ENCODE data around the gene STIM2.
"Not testable (repeated sequence)": the region's sequence is repeated elsewhere in the genome, so short reads cannot be mapped to it uniquely, and the experiment has no call there.

STIM2 gene

DNA sequence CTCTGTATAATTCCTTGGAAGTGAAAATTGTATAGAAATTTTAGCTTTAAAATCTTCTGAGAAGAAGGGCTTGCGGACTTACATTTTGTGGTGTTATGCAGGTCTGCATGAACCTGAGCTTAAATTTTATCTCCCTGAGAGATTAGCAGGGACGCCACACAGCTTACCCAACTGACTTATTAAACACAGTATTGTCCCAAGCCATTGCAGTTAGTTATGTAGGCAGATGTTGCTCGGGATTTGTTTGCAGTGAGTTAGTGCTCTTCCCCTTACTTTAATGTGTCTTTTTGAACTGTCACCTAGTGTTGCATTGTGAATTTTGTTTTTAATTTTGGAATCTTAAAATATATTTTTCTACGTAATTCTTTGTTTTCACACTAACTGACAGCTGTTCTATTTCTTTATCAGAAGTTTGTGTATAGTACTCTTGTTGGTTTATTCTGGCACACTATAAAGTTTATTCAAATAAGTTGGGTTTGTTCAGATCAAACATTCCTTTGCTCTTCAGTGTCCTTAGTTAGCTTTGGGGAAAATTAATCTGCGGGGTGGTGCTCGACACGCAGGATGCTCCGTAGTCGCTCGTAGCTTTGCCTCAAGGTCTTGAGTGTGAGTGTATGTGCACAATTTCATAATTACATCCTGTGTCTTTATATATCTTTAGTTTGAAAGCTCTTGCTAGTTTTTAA, 145.4 kb downstream of the STIM2 start:
- no peak for DNase-seq

DNA sequence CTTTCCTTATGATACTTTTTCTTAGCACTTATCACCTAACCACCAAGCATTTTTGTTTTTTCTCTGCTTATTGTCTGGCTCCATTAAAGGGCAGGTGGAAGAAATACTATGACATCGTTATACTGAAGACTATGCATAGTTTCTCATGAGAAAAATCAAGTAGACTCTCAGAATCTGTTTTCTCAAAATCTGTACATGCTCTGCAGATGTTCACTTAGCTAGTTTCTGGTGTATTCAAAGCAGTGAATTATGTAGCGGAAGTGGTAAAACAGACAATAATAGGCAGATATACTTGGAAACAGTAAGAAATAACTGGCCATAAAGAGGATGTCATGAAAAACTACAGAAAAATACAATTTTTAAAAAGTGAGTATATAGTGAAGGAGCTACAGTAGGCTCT, 146.0 kb downstream of the STIM2 start:
- no peak for DNase-seq

DNA sequence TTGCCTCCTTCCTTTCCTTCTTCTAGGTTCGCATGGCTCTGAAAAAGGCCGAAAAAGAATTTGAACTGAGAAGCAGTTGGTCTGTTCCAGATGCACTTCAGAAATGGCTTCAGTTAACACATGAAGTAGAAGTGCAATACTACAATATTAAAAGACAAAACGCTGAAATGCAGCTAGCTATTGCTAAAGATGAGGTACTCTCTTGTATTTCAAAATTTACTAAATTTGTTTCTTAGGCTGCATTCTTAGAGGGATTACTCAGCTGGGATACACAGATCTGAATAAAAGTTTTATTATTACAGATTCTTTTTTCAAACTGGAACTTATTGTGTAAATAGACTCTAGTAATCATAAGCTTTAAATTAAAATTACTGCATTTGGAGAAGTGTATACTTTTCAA, 146.9 kb downstream of the STIM2 start:
- DNase-seq = no peak

DNA sequence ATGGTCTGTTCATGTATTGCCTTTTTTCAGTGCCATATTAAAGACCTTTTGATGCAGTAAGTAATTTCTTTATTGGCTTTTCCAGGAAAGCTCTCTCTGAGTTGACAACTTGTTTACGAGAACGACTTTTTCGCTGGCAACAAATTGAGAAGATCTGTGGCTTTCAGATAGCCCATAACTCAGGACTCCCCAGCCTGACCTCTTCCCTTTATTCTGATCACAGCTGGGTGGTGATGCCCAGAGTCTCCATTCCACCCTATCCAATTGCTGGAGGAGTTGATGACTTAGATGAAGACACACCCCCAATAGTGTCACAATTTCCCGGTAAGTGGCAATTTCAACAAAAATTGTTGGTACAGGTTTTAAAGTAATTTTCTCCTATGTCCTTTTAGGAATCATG, 148.0 kb downstream of the STIM2 start:
- no peak for DNase-seq

DNA sequence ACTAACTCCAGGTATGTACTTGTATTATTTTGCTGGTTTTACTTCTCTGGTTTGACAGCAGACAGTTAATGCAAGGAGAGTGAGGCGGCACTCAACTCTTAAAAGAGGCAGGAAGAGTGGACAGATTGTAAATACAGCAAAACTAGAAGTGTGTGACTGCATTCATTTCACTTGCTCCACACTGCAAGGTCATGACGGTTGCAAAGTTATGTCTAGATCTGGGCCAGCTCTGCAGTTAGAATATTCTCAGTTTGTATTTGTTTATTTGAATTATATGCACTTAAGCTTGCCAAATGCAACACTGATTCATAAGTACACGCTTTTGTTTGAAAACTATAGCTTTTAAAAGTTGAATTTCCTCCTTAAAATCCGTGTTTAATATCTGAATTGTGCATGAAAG, 148.9 kb downstream of the STIM2 start:
- DNase-seq = no peak

DNA sequence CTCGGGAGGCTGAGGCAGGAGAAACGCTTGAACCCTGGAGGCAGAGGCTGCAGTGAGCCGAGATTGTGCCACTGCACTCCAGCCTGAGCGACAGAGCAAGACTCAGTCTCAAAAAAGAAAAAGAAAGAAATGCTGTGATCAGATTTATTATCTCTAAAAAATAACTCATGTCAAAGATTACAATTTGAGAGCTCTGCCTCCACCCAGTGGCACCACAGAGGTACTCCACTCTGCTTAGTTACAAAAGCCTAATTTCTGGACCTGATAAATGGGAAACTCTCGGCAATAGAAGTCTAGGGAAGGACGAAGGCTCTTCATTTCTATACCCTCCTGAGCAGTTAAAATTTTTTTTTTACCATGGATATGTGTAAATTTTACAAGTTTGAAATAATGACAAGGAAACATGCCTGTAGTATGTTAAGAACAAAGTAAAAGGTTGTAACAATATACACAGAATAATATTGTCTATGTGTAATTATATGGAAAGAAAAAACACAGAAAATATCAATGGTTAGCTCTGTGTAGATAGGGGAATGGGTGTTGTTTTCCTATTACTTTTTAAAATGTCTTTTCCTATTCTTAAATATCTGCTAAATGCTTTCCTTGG, 149.8 kb downstream of the STIM2 start:
- DNase-seq = no peak

DNA sequence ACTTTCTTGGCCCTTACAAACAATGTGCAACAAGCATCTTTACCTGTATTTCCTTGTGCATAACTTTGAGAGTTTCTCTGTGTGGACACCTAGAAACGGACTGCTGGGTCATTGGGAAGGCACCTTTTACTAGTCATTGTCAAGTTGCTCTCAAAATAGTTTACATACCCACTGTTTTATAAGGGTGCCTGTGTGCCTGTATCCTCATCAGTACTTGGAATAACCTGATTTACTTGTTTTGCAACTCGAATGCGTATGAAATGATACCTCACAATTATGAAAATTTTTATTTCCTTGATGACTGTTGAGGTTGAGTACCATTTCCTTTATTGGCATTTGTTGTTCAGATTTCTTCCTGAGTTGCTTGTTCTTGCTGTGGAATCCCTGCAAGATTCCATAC, 150.8 kb downstream of the STIM2 start:
- DNase-seq = no peak

DNA sequence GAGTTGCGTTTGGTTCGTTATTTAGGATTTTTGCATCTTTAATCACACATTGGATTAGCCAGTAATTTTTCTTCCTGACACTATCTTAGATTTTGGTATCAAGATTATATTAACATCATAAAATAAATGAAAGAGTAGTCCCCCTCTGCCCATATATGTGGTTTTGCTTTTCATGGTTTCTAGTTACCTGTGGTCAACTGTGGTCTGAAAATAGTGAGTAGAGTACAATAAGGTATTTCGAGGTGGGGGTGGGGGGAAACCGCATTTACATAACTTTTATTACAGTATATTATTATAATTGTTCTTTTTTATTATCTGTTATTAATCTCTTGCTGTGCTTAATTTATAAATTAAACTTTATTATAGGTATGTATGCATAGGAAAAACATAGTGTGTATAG, 152.4 kb downstream of the STIM2 start:
- no peak for DNase-seq

DNA sequence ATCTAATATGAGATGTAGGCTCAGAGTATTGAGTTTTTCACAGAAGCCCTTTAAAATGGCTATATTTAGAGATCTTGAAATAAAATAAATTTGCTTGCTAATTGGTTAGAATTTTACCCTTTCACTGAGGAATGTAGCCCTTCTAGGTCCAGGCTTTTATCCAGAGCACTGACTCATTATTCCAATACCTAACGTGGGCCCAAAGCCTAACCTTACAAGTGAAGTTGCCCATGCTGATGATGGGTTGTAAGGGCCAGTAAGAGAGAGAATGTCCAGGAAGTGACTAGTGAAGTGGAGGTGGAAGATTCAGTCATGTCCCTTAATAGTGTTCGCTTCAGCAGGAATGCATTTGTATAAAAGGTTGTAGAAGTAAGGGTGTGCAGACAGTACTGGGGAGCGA, 155.9 kb downstream of the STIM2 start:
- DNase-seq = no peak

DNA sequence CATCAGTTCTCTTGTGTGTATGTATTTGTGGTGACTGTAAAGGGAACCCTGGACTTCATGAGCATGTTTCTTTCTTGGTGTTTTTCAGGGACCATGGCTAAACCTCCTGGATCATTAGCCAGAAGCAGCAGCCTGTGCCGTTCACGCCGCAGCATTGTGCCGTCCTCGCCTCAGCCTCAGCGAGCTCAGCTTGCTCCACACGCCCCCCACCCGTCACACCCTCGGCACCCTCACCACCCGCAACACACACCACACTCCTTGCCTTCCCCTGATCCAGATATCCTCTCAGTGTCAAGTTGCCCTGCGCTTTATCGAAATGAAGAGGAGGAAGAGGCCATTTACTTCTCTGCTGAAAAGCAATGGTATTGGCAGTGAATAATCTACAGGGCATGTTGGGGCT, 157.0 kb downstream of the STIM2 start:
- DNase-seq = no peak

DNA sequence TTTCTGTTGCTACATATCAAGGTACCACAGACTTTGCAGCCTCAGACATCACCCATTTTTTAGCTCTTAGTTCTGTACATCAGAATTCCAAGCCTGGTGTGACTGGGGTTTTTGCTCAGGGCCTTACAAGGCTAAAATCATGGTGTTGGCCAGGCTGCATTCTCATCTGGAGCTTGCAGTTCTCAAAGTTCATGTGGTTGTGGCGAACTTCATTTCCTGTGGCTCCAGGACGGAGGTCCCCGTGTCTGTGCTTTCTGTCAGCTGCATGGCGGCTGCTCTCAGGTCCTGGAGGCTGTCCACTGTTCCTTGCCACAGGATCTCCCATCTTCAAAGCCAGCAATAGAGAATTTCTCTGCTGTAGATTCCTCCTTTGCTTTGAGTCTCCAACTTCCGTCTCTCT, 157.4 kb downstream of the STIM2 start:
- DNase-seq = no peak

DNA sequence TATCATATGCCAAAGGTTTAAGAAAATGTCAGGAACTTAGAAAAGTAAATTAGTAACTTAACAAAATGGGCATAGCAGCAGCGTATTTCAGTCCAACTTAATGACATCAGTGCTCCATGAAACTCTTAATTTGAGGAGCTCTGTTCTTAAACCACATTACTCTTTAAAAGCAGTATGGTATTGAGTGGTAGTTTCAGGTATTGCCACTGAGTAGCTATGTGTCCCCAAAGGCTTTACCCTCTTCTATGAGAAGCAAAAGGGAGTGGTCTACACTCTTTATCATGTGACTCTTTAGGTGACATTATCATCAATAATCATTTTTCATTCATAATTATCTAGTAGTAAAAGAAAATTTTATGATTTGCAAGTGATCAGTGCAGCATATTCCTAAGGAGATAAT, 158.3 kb downstream of the STIM2 start:
- no peak for DNase-seq

DNA sequence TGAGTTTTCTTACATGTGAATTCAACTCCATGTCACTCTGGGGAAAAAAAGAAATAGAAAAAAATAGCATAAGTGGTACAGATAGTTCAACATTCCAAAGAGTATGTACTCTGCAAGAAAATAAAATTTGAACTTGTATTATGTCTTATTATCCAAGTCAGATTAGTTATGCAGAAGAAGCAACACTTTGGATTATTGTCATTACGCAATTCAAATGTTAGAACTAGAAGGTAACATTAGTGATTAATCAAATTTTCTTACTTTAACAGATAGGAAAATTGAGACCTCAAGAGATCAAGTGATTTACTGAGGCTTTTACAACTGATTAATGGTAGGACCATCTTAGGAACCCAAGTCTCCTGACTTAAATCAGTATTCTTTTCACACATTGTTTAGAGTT, 159.1 kb downstream of the STIM2 start:
- no peak for DNase-seq

DNA sequence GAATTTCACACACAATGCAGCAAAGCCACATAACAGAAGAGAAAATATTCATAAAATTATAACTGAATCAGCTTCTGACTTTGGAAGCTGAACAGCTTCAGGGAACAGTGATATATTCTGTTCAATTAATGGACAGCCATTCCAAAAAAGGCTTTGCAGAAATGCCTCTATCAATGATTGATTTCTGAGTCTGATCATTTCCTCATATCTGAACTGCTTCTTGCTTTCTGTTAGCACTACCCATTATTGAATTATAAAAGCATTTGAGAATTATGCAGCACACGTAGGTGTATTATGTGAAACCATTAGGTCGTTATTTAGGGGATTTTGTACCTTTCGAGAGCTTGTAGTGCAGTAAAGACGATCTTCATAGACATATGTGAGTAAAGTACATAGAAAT, 159.6 kb downstream of the STIM2 start:
- DNase-seq = no peak

DNA sequence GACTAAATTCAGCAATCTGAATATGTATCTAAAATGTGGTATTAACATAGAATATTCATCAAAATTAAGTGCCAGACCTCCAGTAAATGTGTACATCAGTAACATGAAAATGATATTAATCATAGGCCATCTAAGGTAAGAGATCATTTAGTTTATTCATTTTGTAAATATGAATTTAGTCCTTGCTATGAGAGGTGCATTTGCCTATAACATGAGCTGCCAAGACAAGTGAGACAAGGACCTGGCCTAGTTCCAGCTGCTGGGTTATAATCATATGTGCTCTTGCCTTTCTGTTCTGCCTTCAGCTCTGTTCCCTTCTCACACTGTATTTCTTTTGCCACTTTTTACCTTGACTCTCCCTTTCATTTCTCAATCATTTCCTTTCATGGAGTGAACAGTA, 160.0 kb downstream of the STIM2 start:
- DNase-seq = no peak

DNA sequence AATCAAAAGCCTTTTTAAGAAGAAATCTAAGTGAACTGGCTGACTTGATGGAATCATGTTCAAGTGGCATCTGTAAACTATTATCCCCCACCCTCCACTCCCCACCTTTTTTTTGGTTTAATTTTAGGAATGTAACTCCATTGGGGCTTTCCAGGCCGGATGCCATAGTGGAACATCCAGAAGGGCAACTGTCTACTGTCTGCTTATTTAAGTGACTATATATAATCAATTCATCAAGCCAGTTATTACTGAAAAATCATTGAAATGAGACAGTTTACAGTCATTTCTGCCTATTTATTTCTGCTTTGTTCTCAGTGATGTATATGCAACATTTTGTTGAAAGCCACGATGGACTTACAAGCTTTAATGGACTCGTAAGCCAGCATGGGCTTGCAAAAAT, 162.3 kb downstream of the STIM2 start:
- no peak for DNase-seq

DNA sequence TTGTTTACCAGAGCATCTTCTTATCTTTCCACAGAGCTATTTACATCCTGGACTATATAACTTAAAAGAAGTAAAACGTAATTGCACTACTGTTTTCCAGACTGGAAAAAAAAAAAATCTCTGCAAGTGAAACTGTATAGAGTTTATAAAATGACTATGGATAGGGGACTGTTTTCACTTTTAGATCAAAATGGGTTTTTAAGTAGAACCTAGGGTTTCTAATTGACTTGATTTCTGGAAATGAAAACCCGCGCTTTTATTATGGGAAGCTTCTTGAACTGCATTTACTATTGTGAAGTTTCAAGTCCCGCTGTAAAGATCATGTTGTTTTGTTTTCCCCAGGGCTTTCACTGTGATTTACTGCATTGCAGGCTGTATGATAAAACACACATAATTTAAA, 162.7 kb downstream of the STIM2 start:
- DNase-seq = no peak

DNA sequence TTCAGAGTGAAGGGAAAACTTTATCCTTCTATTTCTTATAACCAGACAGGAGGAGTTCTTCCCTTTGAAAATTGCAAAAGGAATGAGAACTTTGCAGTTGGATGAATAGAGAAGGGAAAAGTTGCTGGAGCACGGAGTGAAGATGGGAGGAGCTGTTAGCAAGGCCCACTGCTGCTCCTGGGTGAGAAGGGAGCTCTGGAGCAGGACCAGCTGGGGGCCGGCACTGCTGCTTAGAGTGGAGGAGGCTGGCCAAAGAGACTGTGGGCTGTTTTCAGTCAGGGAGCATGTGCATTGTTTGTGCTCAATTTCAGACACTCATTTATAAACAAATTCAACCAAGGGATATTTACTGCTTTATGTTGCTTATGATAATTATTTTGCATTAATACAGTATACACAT, 164.2 kb downstream of the STIM2 start:
- DNase-seq = no peak

DNA sequence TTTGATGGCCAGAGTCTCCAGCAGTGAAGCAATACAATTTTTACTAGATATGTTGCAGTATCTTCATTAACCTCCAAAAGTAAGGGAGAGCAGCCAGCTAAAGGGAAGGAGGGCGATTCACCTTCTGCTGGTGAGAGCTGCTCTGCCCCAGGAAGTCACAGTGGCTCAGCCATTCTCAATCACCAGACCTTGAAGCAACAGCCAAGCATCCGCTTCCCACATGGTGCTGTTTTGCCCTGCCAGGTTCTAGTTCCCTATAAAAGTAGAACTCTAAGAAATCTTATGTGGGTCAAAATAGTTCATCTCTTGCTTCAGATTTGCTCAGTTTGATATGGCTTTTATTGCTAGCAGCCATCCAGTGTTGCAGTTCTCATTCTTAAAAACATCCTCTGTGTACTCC, 166.8 kb downstream of the STIM2 start:
- no peak for DNase-seq

DNA sequence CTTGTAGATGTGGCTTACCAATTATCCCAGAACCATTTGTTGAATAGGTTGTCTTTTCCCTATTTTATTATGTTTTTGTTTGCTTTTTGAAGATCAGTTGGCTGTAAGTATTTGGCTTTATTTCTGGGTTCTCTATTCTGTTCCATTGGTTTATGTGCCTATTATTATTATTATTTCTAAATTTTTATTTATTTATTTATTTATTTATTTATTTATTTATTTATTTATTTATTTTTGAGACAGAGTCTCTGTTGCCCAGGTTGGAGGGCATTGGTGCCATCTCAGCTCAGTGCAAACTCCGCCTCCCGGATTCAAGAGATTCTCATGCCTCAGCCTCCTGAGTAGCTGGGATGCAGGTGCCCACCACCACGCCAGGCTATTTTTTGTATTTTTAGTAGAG, 174.5 kb downstream of the STIM2 start:
- DNase-seq = not testable (repeated sequence)

DNA sequence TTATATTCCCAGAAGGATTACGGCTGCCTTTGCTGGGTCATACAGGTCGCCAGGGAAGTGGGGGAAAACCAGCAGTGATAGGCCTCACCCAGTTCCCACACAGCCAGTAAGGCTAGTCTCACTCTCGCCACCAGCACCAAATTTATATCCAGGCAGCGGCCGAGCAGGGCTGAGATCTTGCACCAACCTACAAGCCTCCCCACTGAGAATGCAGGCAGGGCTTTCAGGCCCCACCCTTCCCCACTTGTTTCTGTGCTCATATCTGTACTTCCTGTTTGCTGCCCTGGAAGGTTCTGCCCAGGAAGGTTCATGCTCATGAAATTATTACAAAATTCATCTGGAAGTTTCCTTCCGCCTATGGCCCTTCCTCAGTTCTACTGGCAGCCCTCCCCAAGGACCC, 179.7 kb downstream of the STIM2 start:
- no peak for DNase-seq

DNA sequence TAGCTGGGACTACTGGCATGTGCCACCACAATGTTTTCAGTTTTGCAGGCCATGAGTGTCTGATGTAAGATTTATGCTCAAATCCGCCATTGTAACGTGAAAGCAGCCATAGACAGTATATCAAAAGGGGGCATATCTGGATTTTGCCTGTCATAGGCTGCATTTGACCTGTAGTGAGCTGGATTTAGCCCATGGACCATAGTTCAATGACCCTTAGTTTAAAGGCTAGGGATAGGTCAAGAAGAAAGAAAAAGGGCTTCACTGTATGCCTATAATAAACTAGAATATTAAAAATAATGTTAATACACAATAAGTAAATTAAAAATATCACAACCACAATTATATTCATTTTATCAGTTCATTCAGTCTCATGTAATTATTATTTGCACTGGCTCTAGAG, 181.8 kb downstream of the STIM2 start:
- DNase-seq = no peak

DNA sequence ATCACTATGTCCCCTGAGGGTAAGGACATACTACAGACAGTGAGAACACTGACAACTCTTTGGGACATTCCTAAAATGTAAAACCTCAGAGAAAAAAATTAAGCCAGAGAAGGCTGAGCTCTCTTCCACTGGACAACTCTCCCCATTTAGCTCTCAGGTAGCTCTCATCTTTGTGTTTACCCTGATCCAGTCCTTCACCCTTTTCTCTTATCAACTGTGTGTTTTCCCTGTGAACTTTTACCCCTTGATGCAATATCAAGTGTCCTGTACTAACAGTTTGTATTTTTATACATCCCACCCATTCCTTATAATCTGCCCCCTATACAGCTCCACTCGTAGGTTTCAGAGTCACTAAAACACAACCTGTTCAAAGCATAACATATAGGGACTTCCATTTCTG, 182.6 kb downstream of the STIM2 start:
- DNase-seq = no peak

DNA sequence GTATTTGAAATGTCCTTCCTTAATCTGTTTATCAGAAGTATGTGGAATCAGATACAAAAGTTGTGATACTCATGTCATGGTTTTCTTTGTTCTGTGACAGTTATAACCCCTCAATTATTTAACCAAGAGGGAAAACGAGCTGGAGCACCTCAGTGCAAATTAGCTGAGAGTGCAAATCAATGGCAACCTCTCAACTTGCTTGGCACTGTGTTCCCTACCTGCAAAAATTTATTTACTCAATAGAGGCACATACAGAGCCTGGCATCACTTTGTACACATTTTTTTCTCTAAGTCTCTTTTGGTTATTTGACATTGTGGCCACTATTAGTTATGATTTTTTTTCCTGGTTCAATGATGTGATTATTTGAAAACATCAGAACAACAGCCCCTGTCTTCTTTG, 186.2 kb downstream of the STIM2 start:
- no peak for DNase-seq
